B cell (primary cell): ENCODE results near the gene CES3.

ENCODE experiments used
- CTCF ChIP-seq: fragments of 200-600 bp; IDR thresholded peaks from one replicate; pipeline ENCODE4 v1.8.0; 2022; ENCODE audit warnings: antibody characterized with exemption, mild to moderate bottlenecking
- EZH2 ChIP-seq: IDR thresholded peaks from 2 replicates; pipeline ENCODE4 v1.6.1; 2012; ENCODE audit warnings: borderline replicate concordance, low read depth, mild to moderate bottlenecking, moderate library complexity, low read length; ENCODE audit not compliant: insufficient read depth, poor library complexity, severe bottlenecking

GRCh38 chr16:66921729-66922450 is 39.2 kb upstream of the CES3 start:
- TF ChIP-seq EZH2 (no peak), CTCF (no peak)
